ENCODE measurements around the gene ACYP2.

- TF ChIP-seq, protein P1, sequence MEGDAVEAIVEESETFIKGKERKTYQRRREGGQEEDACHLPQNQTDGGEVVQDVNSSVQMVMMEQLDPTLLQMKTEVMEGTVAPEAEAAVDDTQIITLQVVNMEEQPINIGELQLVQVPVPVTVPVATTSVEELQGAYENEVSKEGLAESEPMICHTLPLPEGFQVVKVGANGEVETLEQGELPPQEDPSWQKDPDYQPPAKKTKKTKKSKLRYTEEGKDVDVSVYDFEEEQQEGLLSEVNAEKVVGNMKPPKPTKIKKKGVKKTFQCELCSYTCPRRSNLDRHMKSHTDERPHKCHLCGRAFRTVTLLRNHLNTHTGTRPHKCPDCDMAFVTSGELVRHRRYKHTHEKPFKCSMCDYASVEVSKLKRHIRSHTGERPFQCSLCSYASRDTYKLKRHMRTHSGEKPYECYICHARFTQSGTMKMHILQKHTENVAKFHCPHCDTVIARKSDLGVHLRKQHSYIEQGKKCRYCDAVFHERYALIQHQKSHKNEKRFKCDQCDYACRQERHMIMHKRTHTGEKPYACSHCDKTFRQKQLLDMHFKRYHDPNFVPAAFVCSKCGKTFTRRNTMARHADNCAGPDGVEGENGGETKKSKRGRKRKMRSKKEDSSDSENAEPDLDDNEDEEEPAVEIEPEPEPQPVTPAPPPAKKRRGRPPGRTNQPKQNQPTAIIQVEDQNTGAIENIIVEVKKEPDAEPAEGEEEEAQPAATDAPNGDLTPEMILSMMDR (IDR thresholded peaks at IDR 0.05), result peak; percentile 17 to 48 (median 26)
- TF ChIP-seq EP300 (IDR thresholded peaks at IDR 0.05) (no peak), POLR2AphosphoS5 (IDR thresholded peaks at IDR 0.05) (no peak)
Observed at GRCh38 chr2:54176577-54176976, 61.2 kb downstream of the ACYP2 start.
